GM10847 (cell line): ENCODE measurements around the gene RGS6.

Experiments
- POLR2A ChIP-seq: IDR thresholded peaks from 2 replicates; pipeline ENCODE4 v1.6.1; 2011; ENCODE audit not compliant: insufficient read length; ENCODE audit errors: extremely low read depth

Gene RGS6

DNA sequence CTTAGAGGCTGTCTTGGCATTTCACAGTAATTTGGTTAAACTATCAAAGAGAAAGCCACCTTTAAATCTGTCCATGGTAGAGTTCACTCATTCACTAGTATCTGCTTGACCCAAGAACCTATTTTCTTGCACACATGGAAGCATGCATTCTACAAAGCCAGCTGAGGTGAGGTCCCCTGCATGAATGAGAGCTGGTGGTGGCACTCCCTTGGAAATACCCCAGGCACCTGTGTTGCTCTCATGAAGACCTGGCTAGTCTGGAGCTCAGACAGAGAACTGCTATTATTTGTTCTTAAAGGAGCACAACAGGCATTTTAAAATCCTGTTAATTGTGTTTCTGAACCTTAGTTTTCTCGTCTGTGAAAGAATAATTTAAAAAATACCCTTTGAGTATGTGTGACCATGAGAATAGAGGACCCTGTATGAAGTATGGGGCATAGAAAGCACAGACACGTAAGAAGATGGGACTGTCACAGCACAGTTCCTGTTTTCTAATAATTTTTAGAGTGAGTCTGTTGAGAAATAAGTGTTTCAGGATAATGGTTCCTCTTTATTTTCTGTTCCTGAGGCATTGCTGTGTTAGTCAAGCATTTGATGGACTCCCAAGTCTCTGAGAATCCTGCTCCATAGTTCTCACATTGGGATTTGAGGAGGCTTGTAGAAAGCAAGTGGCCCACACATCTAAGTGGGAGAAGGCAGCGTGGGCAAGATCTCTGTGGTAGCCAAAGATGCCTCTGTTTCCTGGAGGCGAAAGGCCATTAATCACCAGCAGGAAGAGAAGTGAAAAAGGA is 10.9 kb downstream of the RGS6 start:
- TF ChIP-seq POLR2A, result no peak

DNA sequence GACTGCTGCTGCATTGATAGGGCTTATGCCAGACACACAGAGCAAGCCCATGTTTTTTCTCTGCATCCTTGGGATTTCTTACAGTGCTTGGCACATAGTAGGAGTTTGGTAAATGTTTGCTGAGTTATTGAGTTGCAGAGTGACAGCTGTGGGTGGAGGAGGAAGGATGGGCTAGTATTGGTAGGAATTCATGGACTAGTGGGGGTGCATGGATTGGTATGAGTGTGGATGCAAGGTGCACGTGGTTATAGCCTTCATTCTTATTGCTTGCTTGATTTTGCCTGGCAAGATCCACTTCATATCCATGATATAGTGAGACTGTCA is 11.4 kb downstream of the RGS6 start:
- TF ChIP-seq POLR2A, result no peak

DNA sequence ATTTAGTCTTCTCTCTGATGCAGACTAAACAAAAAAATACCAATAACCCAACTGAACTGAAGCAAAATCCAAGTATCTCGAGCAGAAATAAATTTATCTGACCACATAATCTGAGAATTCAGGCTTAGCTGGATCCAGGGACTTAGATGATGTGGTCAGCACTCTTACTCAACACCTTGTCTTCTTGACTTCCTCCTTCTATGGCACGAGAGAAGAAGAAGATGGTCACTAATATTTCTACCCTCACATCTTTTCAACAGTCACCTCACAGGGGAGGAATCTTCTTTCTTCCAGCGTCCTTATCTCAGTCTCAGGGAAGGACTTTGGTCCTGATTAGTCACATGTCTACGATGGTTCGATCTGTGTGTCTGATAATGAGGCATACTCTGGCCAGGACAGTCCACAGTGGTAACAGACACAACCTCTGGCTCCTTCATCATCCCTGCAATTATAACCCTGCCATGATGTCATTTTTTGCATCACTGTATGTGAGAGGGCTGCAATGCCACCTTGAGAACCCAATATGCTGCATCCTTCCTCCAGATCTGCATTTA is 15.8 kb downstream of the RGS6 start:
- no peak for TF ChIP-seq POLR2A

DNA sequence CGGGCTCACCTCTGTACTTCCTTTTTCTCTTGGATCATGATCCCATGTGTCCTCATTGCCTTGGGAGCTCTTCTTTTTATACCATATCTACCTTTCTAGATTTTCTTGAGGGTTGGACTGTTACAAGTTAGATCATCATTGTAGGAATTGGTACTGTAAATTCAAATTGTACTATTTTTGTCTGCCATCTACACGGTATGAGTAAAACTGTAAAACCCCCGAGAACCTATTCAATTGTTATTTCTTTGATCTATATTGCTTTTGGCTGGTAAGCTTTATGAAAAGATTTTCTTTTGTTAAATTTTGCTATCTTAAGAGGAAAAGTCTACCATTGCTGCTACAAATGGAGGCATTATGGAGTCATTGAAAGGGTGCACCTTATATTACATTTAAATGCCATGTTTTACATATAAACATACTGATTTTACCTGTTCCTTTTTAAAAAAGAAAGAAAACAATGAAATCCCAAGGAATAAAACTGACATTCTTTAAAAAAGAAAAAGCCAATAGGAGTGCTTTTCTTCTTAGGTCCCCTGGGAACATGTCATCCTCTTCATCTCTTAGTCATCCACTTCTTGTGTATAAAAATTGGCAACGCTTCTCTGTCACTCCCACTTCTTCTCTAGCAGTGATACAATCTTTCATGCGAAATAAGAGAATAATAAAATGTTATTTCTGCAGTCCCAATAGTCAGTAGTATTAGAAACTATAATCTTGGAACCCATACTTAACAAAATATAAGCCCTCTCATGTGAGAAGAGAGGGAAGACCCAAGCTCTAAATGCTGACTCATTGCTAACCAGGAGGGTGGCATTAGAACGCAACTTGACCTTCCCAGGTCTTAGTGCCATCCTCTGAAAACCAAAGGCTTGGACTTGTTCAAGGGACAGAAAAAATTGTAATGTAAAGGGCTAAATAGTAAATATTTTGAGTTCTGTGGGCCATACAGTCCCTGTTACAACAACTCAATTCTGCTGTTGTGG is 20.4 kb downstream of the RGS6 start:
- no peak for TF ChIP-seq POLR2A

DNA sequence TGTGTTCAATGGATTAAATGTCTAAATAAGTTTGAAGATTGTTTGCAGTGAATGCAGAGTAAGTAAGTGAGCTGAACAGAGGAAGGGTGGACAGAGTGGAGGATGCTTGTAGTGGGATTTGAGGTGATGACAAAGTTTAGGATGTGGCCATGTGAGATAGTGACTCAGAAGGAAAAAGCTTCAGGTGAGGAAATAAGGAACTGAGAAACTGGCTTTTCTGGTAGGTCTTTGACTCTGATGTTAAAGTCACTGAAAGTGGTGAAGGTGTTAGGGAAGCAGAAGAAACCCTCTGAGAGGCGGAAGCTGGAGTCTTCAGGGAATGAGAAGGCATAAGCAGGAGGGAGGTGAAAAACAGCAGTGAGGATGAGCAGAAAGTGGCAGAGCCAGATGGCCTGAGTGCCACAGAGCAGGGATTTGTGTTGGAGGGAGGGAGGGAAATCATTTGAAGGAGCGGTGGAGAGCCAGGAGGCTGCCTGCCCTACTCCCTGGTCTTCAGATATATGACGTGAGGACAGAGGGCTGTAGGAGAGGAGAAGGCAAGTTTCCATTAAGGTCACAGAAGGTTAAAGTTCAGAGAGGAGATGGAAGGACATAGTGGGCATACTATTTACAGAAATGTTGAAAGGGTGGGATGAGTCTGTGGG is 24.8 kb downstream of the RGS6 start:
- TF ChIP-seq POLR2A, result no peak

DNA sequence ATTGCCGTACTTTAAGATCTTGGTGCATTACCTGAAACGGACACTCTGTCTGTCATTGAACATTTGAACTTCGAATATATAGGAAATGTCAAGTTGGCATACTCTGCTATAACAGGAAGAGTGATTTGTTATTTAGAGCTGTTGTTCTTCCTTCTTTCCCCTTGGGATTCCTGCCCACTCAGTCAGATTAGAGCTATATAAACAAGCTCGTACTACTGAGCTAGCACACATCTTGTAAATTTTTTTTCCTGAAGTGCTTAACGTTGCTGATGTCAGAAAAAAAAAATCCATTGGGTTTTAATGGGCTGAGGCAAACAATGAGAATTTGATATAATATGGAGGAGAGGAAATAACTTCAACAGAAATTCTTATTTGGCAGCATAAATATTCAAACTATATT is 26.8 kb downstream of the RGS6 start:
- no peak for TF ChIP-seq POLR2A

DNA sequence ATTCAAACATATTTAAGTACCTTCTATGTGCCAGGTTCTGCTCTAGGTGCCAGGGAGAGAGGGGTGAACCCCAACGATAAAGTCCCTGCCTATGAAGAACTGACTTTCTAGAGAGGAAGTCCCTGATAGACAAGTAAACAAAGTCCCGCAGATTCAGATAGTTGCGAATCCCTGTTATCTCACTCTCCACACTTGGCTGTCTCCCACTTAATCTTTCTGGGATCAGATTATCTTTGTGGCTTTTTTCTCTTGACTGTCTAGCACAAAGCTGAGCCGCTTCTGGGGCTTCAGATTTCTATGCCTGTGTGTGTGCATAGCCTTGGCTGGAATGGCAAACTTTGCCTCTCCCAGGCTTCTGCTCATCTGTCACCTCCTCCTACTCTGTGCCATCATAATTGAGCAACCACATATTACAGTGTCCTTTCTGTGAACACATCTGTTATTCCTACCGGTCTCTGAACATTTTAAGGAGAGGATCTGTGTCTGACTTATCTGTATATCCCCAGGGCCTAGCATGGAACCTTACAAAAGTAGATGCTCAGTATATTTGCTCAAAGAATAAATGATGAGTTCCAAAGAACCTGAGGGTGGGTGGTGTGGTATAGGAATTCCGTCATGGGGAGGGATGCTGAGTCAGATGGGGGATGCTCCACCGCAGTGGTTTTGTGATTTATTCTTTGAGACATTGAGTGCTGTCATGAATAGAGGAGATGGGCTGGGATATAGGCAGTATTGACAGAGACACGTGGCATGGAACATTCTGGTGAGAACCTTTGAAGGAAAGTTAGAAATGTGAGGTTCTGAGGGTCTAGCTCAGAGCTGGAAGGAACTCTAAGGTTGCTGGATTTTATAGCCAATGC is 28.5 kb downstream of the RGS6 start:
- no peak for TF ChIP-seq POLR2A

DNA sequence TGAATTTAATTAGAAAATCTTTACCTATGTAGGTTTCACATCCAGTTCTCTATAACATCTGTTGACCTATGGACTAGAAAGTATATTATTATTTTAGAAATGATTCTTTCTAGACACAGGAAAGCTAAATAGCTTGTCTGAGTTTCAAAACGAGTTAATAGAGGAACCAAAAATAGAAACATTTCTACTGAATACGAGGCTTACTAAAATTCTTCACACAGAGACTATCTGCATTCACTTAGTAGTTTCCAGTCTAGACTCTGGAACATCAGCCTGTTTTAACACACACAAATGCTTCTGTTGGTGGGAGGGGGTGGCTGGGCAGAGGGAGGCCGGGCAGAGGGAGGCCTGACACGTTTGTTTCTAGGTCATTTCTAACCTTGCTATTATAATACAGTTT is 29.7 kb downstream of the RGS6 start:
- no peak for TF ChIP-seq POLR2A

DNA sequence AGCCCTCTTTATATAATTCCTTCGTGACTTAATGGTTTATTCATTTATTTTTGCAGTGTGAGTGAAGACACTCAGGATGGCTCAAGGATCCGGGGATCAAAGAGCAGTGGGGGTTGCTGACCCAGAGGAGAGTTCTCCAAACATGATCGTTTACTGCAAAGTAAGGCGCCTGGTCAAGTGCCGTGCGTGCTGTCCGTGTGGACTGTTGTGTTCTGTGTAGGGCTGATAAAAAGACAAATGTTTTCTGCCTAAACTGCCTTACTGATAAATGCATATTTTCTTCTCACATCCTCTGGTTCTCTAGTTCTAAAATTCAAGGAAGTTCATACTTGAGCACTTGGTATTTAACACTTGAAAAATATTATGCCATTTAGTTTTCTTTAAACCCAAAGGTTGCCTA is 32.5 kb downstream of the RGS6 start:
- TF ChIP-seq POLR2A, result no peak

DNA sequence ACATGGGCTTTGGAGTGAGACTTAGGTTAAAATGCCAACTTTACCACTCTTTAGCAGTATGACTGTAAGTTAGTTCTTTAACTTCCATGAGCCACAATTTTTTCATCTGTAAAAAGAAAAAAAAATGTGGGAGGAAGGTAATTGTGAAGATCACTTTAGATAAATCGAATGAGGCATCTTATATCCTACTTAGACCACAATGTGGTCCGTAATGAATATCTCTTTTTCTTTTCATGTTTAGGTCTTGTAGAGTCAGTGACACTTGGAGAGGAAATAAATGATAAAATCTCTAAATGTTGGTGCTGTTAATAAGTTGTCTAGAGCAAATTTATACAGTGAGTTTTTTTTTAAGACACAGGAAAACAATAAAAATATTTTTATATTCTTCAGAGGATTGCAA is 34.3 kb downstream of the RGS6 start:
- TF ChIP-seq POLR2A, result no peak

DNA sequence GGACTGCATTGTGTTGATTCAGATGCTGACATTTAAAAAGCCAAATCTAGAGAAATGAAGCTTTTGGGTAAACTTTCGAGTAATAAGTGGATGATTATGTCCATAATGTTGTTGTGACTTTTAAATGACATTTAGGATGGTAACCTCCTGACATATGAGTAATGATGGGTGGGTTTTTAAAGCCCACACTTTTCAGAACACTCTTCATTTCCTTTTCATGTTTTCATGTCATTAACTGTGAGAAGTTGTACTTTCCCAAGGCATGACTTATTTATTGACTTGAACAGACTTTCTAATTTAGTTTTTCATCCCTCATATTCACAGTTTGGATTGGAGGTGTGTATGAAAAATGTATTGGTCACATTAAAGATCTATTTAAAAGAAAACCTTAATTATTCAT is 35.5 kb downstream of the RGS6 start:
- no peak for TF ChIP-seq POLR2A

DNA sequence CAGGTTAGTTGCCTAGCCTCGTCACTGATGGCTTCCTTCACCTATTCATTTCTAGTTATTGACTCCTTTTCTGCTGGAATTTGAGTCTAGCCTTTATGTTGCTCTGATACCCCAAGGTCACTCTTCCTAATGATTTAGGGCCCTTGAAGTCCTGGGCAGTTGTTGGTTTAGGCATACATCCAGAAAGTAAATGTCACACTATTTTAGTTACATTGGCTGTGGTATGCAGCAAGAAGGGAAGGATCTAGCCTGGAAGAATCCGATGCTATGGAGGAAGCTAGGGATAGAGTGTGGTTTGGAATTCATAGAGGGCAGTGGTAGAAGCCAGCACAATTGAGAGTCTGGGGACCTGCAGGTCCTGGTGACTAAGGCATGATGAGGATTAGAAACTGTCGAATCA is 38.0 kb downstream of the RGS6 start:
- no peak for TF ChIP-seq POLR2A

DNA sequence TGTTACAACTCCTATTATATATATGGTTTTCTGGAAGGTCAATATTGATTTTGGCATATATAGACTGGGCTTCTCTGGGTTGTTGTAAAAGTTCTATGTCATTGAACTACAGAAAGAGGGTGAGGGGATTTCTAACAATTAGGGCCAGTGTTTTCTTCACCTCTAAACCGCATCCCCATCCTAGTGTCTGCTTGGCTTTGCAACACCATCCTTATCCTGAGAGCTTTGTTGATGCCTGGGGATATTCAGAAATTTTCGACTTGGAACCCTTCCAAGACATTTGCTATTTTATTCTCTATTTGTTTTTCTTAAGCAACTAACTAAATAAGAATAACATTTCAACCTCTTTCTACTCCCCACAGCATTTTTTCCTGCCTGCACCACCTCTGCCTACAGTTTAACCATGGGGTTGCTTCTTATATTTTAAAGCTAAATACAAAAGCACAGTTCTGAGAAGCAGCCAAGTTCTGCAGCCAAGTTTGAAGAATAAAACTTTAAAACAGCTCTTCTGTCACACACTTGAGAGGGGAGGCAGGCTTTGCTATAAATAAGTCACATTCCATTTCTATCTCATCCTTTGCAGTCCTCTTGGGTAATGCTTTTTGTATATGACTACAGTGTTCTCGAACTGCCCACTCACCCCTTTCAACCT is 53.4 kb downstream of the RGS6 start:
- no peak for TF ChIP-seq POLR2A

DNA sequence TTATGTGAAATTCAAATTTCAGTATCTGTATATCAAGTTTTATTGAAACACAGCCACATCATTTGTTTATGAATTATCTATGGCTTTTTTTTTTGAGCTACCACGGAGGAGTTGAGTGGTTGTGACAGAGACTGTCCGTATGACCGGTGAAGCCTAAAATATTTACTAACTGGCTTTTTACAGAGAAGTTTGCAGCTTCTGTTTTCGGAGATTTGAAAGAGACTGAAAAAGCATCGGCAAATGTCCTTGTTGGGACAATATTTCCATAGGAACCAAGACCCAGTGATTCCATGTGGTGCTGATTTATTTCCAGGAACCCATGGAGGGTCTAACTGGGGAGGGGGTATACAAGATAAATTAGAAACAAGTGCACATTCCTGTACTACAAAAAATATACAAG is 56.2 kb downstream of the RGS6 start:
- no peak for TF ChIP-seq POLR2A
